MCF 10A (cell line): ENCODE results near the gene TSGA10IP. TPM values are rescaled to one million over a fixed set of nuclear protein-coding genes. Genes with fewer than 3 reads are reported as not detected.
A peak's percentile ranks its signal among the peaks of the same experiment; 100 is the strongest.

Experiments
- BruUV-seq: library from RNA; stranded (reverse); fragments of 400-500 nt; replicated peaks from 2 replicates; lab custom pipeline; 2021; lab: Mats Ljungman, UMichigan
- CTCF ChIA-PET: fragments of 300-600 bp; sonication (Branson Sonifier 250); formaldehyde crosslinking; extraction: SDS; loops from one replicate; lab custom pipeline; 2021; ENCODE audit warnings: antibody characterized with exemption, inconsistent platforms; lab: Yijun Ruan, JAX
- POLR2A ChIA-PET: fragments of 300-600, 350-650 bp; sonication (Branson Sonifier 250); formaldehyde crosslinking; extraction: SDS; loops from one replicate; lab custom pipeline; 2020; ENCODE audit warnings: antibody characterized with exemption, inconsistent platforms; lab: Yijun Ruan, JAX
- DNase-seq: peaks from one replicate; pipeline ENCODE4 v3.0.0-alpha.2; 2018; ENCODE audit not compliant: unreplicated experiment
- H3K27ac Mint-ChIP-seq: one replicate; pipeline ENCODE4 v1.8.0; 2022; ENCODE audit warnings: mild to moderate bottlenecking, low read depth, mixed read lengths; ENCODE audit not compliant: unreplicated experiment
- H3K27me3 Mint-ChIP-seq: one replicate; pipeline ENCODE4 v1.8.0; 2022; ENCODE audit warnings: mixed read lengths; ENCODE audit not compliant: insufficient read depth, unreplicated experiment
- H3K36me3 Mint-ChIP-seq: one replicate; pipeline ENCODE4 v1.8.0; 2022; ENCODE audit warnings: mild to moderate bottlenecking, moderate library complexity, mixed read lengths; ENCODE audit not compliant: insufficient read depth, unreplicated experiment
- H3K4me1 Mint-ChIP-seq: one replicate; pipeline ENCODE4 v1.8.0; 2022; ENCODE audit warnings: mixed read lengths; ENCODE audit not compliant: insufficient read depth, unreplicated experiment
- H3K4me3 Mint-ChIP-seq: one replicate; pipeline ENCODE4 v1.8.0; 2022; ENCODE audit warnings: mild to moderate bottlenecking, moderate library complexity, mixed read lengths; ENCODE audit not compliant: unreplicated experiment
- H3K9me3 Mint-ChIP-seq: one replicate; pipeline ENCODE4 v1.8.0; 2022; ENCODE audit warnings: mixed read lengths; ENCODE audit not compliant: unreplicated experiment
- CTCF ChIP-seq: fragments of 200-600 bp; IDR thresholded peaks from one replicate; pipeline ENCODE4 v1.8.0; 2022; ENCODE audit warnings: antibody characterized with exemption, mild to moderate bottlenecking; ENCODE audit not compliant: unreplicated experiment
- intact Hi-C: fragments of 100-400 bp; cut with micrococcal nuclease; formaldehyde crosslinking; loops from 2 replicates; pipeline ENCODE4 v1.14.1; 2022
- total RNA-seq: library from RNA; stranded (reverse); gene quantifications from 2 replicates; pipeline ENCODE4 v1.2.3, GENCODE V29; 2022

TSGA10IP gene
- total RNA-seq, 1 experiment from 2014 or later: not detected

- Mint-ChIP-seq H3K9me3 (no peaks in the 10 kb centered on the region), H3K4me3 (no peak overlapping the region), H3K36me3 (peaks cover 33% of the 10 kb centered on the region), H3K27ac (no peak overlapping the region), H3K4me1 (no peaks in the 10 kb centered on the region), H3K27me3 (no peaks in the 10 kb centered on the region)
- BruUV-seq: no TSS peak
- ChIA-PET POLR2A (interaction anchor here (0.6 to 0.7 kb wide), 2 partner anchors 82 to 131 kb away, joined by 3 read pairs; no protein-coding TSS in a partner anchor), CTCF (interaction anchor here (12.8 kb wide), 1 partner anchor 95 kb away, joined by 203 read pairs; the partner anchor contains the start of genes CCDC85B and FIBP)
- DNase-seq: no peak
- intact Hi-C loops: no loop called here
- TF ChIP-seq CTCF: no peak
These were observed 36.9 kb downstream of the TSGA10IP start for GRCh38 chr11:65981972-65982823.

GRCh38 chr11:65982824-65983588 is 37.7 kb downstream of the TSGA10IP start:
- Mint-ChIP-seq H3K27ac (no peak overlapping the region), H3K36me3 (peaks cover 27% of the 10 kb centered on the region), H3K4me3 (no peak overlapping the region), H3K27me3 (no peaks in the 10 kb centered on the region), H3K9me3 (no peaks in the 10 kb centered on the region), H3K4me1 (no peaks in the 10 kb centered on the region)
- BruUV-seq: TSS peak; percentile 21
- ChIA-PET POLR2A (interaction anchor here (0.7 kb wide), 1 partner anchor 131 kb away, joined by 3 read pairs; no protein-coding TSS in a partner anchor), CTCF (interaction anchor here (0.5 to 12.8 kb wide), 3 partner anchors 10 to 96 kb away, joined by 3 to 203 read pairs (median 3); partner anchors contain the start of genes CCDC85B and FIBP)
- intact Hi-C loops: no loop called here
- no peak for DNase-seq
- TF ChIP-seq CTCF: no peak

GRCh38 chr11:65983589-65983987 is 38.3 kb downstream of the TSGA10IP start:
- no peak for TF ChIP-seq CTCF
- intact Hi-C loops: no loop called here
- Mint-ChIP-seq H3K36me3 (peaks cover 27% of the 10 kb centered on the region), H3K4me1 (no peaks in the 10 kb centered on the region), H3K27me3 (no peaks in the 10 kb centered on the region), H3K9me3 (no peaks in the 10 kb centered on the region), H3K4me3 (no peak overlapping the region), H3K27ac (no peak overlapping the region)
- no TSS peak for BruUV-seq
- POLR2A ChIA-PET: interaction anchor here (0.6 kb wide), 1 partner anchor 264 kb away, joined by 3 read pairs; no protein-coding TSS in a partner anchor
- CTCF ChIA-PET: interaction anchor here (0.5 to 12.8 kb wide), 4 partner anchors 11 to 97 kb away, joined by 3 to 203 read pairs (median 3); partner anchors contain the start of genes CCDC85B and FIBP
- DNase-seq: no peak
